RWPE1 (cell line): ENCODE data around the gene CCDC91.

Experiments
- CTCF ChIA-PET: fragments of 350-600 bp; sonication (Branson Sonifier 250); formaldehyde crosslinking; extraction: SDS; loops from one replicate; lab custom pipeline; 2021; lab: Yijun Ruan, JAX
- POLR2A ChIA-PET: fragments of 400-600 bp; formaldehyde crosslinking; extraction: SDS; loops from one replicate; lab custom pipeline; 2020; ENCODE audit warnings: antibody characterized with exemption; ENCODE audit not compliant: low non-redundant PET; lab: Yijun Ruan, JAX
- DNase-seq: peaks from one replicate; pipeline ENCODE4 v3.0.0; 2012; ENCODE audit warnings: low spot score
- H3K27ac ChIP-seq: fragments of 450-650 bp; 2 replicates; pipeline ENCODE4 v1.5.1; 2017
- CTCF ChIP-seq: fragments of 450-650 bp; conservative IDR thresholded peaks from 2 replicates; pipeline ENCODE4 v1.5.1; 2017; ENCODE audit warnings: low read depth, mild to moderate bottlenecking

The CCDC91 gene

DNA sequence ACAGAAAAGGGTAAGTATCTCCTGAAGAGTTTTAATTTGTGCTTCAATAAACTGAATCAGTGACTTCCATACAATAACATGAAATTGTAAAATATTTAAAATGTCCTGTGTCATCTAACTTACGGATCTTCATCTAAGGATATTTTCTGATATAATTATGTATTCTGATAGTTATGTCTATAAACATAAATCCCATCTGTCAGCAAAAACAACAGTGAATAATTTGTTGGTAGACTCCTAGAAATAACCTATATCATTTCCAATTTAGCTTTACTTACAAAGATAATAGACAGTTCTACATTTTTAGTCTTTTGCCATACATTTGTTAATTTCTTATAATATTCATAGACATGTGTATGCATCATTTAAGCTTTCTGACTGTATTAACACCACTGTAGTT, 293.9 kb downstream of the CCDC91 start:
- no peak overlapping the region for H3K27ac ChIP-seq
- no peak for TF ChIP-seq CTCF
- POLR2A ChIA-PET: no interaction called here
- DNase-seq: no peak
- CTCF ChIA-PET: no interaction called here

GRCh38 chr12:28486521-28486920, 296.3 kb downstream of the CCDC91 start:
- no peak for TF ChIP-seq CTCF
- CTCF ChIA-PET: interaction anchor here (0.8 kb wide), 1 partner anchor 22 kb away, joined by 3 read pairs; no protein-coding TSS in a partner anchor
- POLR2A ChIA-PET: no interaction called here
- no peak overlapping the region for H3K27ac ChIP-seq
- no peak for DNase-seq

DNA sequence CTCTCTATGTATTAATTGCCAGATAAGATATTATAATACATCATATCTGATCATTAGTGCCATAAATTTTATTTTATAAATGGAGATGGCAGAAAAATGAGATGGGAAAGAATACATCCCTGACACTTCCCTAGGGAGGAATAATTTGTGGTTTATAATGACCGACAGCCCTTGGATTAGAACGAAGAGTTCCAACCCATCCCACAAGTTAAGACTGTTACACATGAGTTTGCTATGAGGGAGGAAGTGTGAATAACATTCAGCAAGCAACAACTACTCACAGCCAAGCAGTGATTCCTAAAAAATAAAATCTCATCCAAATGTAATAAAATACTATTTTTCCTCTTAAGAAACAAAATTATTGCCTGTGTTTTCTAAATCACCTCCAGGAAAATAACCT, 299.0 kb downstream of the CCDC91 start:
- ChIA-PET POLR2A (no interaction called here), CTCF (no interaction called here)
- H3K27ac ChIP-seq: no peak overlapping the region
- DNase-seq: peak; percentile 5
- no peak for TF ChIP-seq CTCF

DNA sequence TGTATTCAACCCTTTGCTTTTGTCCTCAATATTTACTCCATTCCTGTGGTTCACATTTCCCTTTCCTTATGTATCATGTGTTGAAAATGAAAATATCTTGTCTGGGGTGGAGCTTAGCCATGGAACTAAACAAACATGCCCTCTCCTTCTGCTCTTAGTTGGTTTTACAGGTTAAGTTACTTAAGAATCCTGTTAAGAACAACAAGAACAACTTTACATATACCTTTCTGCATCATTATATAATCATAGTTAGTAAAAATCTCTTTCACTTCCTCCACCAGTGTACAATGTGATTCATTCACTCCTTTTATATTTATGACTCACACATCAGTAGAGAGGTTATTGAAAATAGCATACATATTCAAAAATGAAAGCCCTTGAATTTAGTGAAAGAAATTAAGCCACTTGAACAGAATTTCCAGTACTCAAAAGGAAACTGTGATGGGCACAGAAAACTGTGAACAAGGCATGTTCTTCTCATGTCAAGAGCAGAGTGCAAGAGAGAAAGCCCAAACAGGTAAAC, 307.7 kb downstream of the CCDC91 start:
- ChIA-PET POLR2A (no interaction called here), CTCF (interaction anchor here (0.5 to 0.6 kb wide), 2 partner anchors 504 to 738 kb away, joined by 3 read pairs; no protein-coding TSS in a partner anchor)
- peak; percentile 34 for DNase-seq
- no peak for TF ChIP-seq CTCF
- H3K27ac ChIP-seq: no peak overlapping the region

DNA sequence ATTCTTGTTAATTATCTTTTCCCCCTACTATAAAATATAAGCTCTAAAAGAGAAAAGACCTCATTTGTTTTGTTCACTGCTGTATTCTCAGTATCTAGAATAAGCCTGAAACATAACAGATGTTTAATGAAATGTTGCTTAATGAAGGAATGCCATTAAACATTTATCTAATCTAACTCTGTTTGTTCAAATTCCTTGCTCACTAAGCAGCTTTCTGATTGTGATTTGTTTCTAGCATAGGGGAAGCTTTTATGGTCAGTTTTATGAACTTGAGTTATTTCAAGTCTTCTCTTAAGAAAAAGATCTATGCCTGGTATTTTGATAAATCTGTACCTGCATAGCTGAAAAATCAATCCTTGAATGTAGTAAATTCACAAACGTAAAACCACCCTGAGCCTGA, 308.6 kb downstream of the CCDC91 start:
- DNase-seq: no peak
- no peak overlapping the region for H3K27ac ChIP-seq
- ChIA-PET CTCF (no interaction called here), POLR2A (no interaction called here)
- TF ChIP-seq CTCF: no peak

DNA sequence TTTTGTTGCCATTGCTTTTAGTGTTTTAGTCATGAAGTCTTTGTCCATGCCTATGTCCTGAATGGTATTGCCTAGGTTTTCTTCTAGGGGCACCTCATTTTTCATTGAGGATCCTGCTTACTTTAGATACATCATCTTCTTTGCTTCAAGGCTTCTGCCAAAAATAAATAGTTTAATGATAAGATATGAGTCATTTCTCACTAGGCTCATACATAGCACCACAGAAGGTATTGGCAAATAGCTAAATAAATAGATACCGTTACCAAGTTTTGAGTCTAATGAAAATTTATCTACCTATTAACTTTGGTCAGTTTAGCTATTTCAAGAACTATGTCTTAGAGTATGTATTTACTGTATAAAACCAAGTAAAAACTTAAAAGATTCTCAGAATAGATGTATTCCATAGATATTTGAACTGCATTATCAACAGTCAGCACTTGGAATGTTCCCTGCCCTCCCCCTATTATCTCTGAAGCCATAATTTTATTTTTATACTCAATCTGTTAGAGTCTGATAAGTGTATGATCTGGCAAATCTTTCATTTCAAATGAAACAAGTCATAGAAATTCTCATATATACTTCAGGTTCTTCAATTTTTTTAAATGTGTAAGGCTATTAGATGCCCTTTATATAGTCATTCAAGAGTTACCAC, 310.2 kb downstream of the CCDC91 start:
- H3K27ac ChIP-seq: no peak overlapping the region
- POLR2A ChIA-PET: no interaction called here
- TF ChIP-seq CTCF: no peak
- no peak for DNase-seq
- CTCF ChIA-PET: no interaction called here
